ENCODE measurements around the gene CACNA2D3. TPM values are rescaled to one million over a fixed set of nuclear protein-coding genes. Genes with fewer than 3 reads are reported as not detected.

The CACNA2D3 gene
- total RNA-seq, result 17.2 TPM

GRCh38 chr3:54122324-54123002 lies at the start of gene CACNA2D3:
TSS of gene CACNA2D3 (plus strand) at chr3:54122552.
- TF ChIP-seq POLR2AphosphoS5 (IDR thresholded peaks at IDR 0.05; ENCODE audit: insufficient read depth in 1 of 2, low read depth in 1 of 2) (no peak), POLR2A (IDR thresholded peaks at IDR 0.05) (no peak), CTCF (IDR thresholded peaks at IDR 0.05) (no peak)
- Histone ChIP-seq H3K36me3 (no peaks in the 10 kb centered on the region), H3K4me1 (peaks cover 14% of the 10 kb centered on the region), H3K27ac (peak within 1 kb of the TSS; percentile 57), H3K4me3 (peak within 1 kb of the TSS; percentile 60 to 78), H3K27me3 (no peaks in the 10 kb centered on the region), H3K9me3 (no peaks in the 10 kb centered on the region)
- DNase-seq (ENCODE audit: extremely low spot score in 2 of 2), result no peak
- intact Hi-C loops (cut with DNase I), result no loop called here

- H3K9me3 ChIP-seq, result peaks cover 11% of the 10 kb centered on the region
- no peak overlapping the region for H3K4me3 ChIP-seq
- no peak for TF ChIP-seq POLR2A (IDR thresholded peaks at IDR 0.05)
- TF ChIP-seq POLR2AphosphoS5 (IDR thresholded peaks at IDR 0.05; ENCODE audit: insufficient read depth in 1 of 2, low read depth in 1 of 2), result no peak
- no peak for TF ChIP-seq CTCF (IDR thresholded peaks at IDR 0.05)
- no peaks in the 10 kb centered on the region for H3K4me1 ChIP-seq
- intact Hi-C loops (cut with DNase I), result no loop called here
- H3K36me3 ChIP-seq, result no peaks in the 10 kb centered on the region
- DNase-seq (ENCODE audit: extremely low spot score in 2 of 2), result no peak
- no peak overlapping the region for H3K27ac ChIP-seq
- no peaks in the 10 kb centered on the region for H3K27me3 ChIP-seq
Measured at GRCh38 chr3:54073386-54073785, 49.0 kb upstream of the CACNA2D3 start.

- Histone ChIP-seq H3K4me1 (no peaks in the 10 kb centered on the region), H3K9me3 (no peaks in the 10 kb centered on the region), H3K27me3 (no peaks in the 10 kb centered on the region), H3K36me3 (no peaks in the 10 kb centered on the region), H3K4me3 (no peak overlapping the region), H3K27ac (no peak overlapping the region)
- no peak for TF ChIP-seq CTCF (IDR thresholded peaks at IDR 0.05)
- TF ChIP-seq POLR2A (IDR thresholded peaks at IDR 0.05), result no peak
- no peak for DNase-seq (ENCODE audit: extremely low spot score in 2 of 2)
- intact Hi-C loops (cut with DNase I), result no loop called here
Measured at GRCh38 chr3:54079314-54079713, 43.0 kb upstream of the CACNA2D3 start.

- H3K27me3 ChIP-seq, result no peaks in the 10 kb centered on the region
- H3K27ac ChIP-seq, result no peak overlapping the region
- no peaks in the 10 kb centered on the region for H3K9me3 ChIP-seq
- H3K4me3 ChIP-seq, result no peak overlapping the region
- no peaks in the 10 kb centered on the region for H3K4me1 ChIP-seq
- no peak for DNase-seq (ENCODE audit: extremely low spot score in 2 of 2)
- intact Hi-C loops (cut with DNase I), result no loop called here
- H3K36me3 ChIP-seq, result no peaks in the 10 kb centered on the region
- TF ChIP-seq POLR2AphosphoS5 (IDR thresholded peaks at IDR 0.05; ENCODE audit: insufficient read depth in 1 of 2, low read depth in 1 of 2), result no peak
- TF ChIP-seq POLR2A (IDR thresholded peaks at IDR 0.05), result no peak
- no peak for TF ChIP-seq CTCF (IDR thresholded peaks at IDR 0.05)
Measured at GRCh38 chr3:54079730-54080325, 42.5 kb upstream of the CACNA2D3 start.

GRCh38 chr3:54083921-54084320 lies 38.4 kb upstream of the CACNA2D3 start:
- no peak overlapping the region for H3K4me3 ChIP-seq
- no peaks in the 10 kb centered on the region for H3K9me3 ChIP-seq
- no peak for DNase-seq (ENCODE audit: extremely low spot score in 2 of 2)
- peaks cover 8% of the 10 kb centered on the region for H3K4me1 ChIP-seq
- no peaks in the 10 kb centered on the region for H3K36me3 ChIP-seq
- H3K27ac ChIP-seq, result no peak overlapping the region
- intact Hi-C loops (cut with DNase I), result no loop called here
- H3K27me3 ChIP-seq, result no peaks in the 10 kb centered on the region
- no peak for TF ChIP-seq POLR2A (IDR thresholded peaks at IDR 0.05)
- no peak for TF ChIP-seq POLR2AphosphoS5 (IDR thresholded peaks at IDR 0.05; ENCODE audit: insufficient read depth in 1 of 2, low read depth in 1 of 2)
- TF ChIP-seq CTCF (IDR thresholded peaks at IDR 0.05), result no peak
